ENCODE data around the gene CC2D2A.

DNA sequence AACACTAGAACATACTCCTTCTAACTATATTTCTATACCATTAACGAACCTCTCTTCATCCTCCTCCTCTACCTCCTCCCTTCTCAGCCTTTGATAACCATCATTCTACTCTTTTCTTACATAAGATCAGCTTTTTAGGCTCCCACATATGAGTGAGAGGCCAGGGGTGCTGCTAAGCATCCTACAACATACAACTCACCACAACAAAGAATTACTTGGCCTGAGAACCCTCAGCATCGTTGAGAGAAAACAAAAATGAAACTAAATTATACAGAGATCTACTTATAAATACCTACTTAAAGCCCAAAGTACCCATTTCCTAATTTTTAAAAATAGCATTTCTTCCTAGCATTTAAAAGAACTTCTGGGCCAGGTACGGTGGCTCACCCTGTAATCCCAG is 77.7 kb downstream of the CC2D2A start:
- TF ChIP-seq, protein P1, sequence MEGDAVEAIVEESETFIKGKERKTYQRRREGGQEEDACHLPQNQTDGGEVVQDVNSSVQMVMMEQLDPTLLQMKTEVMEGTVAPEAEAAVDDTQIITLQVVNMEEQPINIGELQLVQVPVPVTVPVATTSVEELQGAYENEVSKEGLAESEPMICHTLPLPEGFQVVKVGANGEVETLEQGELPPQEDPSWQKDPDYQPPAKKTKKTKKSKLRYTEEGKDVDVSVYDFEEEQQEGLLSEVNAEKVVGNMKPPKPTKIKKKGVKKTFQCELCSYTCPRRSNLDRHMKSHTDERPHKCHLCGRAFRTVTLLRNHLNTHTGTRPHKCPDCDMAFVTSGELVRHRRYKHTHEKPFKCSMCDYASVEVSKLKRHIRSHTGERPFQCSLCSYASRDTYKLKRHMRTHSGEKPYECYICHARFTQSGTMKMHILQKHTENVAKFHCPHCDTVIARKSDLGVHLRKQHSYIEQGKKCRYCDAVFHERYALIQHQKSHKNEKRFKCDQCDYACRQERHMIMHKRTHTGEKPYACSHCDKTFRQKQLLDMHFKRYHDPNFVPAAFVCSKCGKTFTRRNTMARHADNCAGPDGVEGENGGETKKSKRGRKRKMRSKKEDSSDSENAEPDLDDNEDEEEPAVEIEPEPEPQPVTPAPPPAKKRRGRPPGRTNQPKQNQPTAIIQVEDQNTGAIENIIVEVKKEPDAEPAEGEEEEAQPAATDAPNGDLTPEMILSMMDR (IDR thresholded peaks at IDR 0.05) = no peak
- no peak for TF ChIP-seq POLR2AphosphoS5 (IDR thresholded peaks at IDR 0.05; ENCODE audit: low read depth, low read length)
- TF ChIP-seq, protein P2, sequence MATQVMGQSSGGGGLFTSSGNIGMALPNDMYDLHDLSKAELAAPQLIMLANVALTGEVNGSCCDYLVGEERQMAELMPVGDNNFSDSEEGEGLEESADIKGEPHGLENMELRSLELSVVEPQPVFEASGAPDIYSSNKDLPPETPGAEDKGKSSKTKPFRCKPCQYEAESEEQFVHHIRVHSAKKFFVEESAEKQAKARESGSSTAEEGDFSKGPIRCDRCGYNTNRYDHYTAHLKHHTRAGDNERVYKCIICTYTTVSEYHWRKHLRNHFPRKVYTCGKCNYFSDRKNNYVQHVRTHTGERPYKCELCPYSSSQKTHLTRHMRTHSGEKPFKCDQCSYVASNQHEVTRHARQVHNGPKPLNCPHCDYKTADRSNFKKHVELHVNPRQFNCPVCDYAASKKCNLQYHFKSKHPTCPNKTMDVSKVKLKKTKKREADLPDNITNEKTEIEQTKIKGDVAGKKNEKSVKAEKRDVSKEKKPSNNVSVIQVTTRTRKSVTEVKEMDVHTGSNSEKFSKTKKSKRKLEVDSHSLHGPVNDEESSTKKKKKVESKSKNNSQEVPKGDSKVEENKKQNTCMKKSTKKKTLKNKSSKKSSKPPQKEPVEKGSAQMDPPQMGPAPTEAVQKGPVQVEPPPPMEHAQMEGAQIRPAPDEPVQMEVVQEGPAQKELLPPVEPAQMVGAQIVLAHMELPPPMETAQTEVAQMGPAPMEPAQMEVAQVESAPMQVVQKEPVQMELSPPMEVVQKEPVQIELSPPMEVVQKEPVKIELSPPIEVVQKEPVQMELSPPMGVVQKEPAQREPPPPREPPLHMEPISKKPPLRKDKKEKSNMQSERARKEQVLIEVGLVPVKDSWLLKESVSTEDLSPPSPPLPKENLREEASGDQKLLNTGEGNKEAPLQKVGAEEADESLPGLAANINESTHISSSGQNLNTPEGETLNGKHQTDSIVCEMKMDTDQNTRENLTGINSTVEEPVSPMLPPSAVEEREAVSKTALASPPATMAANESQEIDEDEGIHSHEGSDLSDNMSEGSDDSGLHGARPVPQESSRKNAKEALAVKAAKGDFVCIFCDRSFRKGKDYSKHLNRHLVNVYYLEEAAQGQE (IDR thresholded peaks at IDR 0.05; ENCODE audit: insufficient read depth in 1 of 2, low read depth in 2 of 2, low read length in 1 of 2) = no peak

Measured in Panc1 (cell line).